Nucleus accumbens (tissue), 56 donors: Measurements from ENCODE around the gene LDLRAP1.
"Not testable (repeated sequence)": the region's sequence is repeated elsewhere in the genome, so short reads cannot be mapped to it uniquely, and the experiment has no call there.

Experiments used
- DNase-seq, 56 donors: peaks; one replicate each; lab custom pipeline; 2025; lab: John Stamatoyannopoulos, UW

LDLRAP1 gene

GRCh38 chr1:25543425-25544242 is at the start of gene LDLRAP1:
Gene LDLRAP1 (plus strand): TSS chr1:25543606. CDS start chr1:25543699, 93 bp downstream.
- DNase-seq, result peak in 49 of 56 donors; percentile 17 to 87 (median 57)

GRCh38 chr1:25494952-25495351 is 48.5 kb upstream of the LDLRAP1 start:
- no peak for DNase-seq

- DNase-seq, result no peak
Measured at GRCh38 chr1:25500694-25501093, 42.7 kb upstream of the LDLRAP1 start.

GRCh38 chr1:25501235-25502058 is 42.0 kb upstream of the LDLRAP1 start:
- no peak for DNase-seq

- no peak for DNase-seq
Measured at GRCh38 chr1:25502957-25503356, 40.4 kb upstream of the LDLRAP1 start.

- peak in 13 of 56 donors; percentile 2 to 42 (median 16) for DNase-seq
Measured at GRCh38 chr1:25503551-25504426, 39.6 kb upstream of the LDLRAP1 start.

- no peak for DNase-seq
Measured at GRCh38 chr1:25504706-25505595, 38.5 kb upstream of the LDLRAP1 start.

GRCh38 chr1:25505656-25506385 is 37.6 kb upstream of the LDLRAP1 start:
- DNase-seq, result no peak

GRCh38 chr1:25506566-25507463 is 36.6 kb upstream of the LDLRAP1 start:
- not testable (repeated sequence) for DNase-seq

- DNase-seq, result no peak
Measured at GRCh38 chr1:25513666-25514065, 29.7 kb upstream of the LDLRAP1 start.

- no peak for DNase-seq
Measured at GRCh38 chr1:25515033-25515432, 28.4 kb upstream of the LDLRAP1 start.

GRCh38 chr1:25516686-25517085 is 26.7 kb upstream of the LDLRAP1 start:
- no peak for DNase-seq

GRCh38 chr1:25517476-25518394 is 25.7 kb upstream of the LDLRAP1 start:
- DNase-seq, result peak in 1 of 56 donors; percentile 9

- DNase-seq, result no peak
Measured at GRCh38 chr1:25519624-25520023, 23.8 kb upstream of the LDLRAP1 start.

GRCh38 chr1:25520446-25521061 is 22.9 kb upstream of the LDLRAP1 start:
- DNase-seq, result peak in 36 of 56 donors; percentile 2 to 83 (median 28)

- DNase-seq, result peak in 12 of 56 donors; percentile 7 to 45 (median 22)
Measured at GRCh38 chr1:25522031-25522655, 21.3 kb upstream of the LDLRAP1 start.
